ENCODE results near the gene ATP2B3. TPM values are rescaled to one million over a fixed set of nuclear protein-coding genes. Genes with fewer than 3 reads are reported as not detected.

ATP2B3 gene
- polyA plus RNA-seq, 1 experiment = 0.02 TPM

DNA sequence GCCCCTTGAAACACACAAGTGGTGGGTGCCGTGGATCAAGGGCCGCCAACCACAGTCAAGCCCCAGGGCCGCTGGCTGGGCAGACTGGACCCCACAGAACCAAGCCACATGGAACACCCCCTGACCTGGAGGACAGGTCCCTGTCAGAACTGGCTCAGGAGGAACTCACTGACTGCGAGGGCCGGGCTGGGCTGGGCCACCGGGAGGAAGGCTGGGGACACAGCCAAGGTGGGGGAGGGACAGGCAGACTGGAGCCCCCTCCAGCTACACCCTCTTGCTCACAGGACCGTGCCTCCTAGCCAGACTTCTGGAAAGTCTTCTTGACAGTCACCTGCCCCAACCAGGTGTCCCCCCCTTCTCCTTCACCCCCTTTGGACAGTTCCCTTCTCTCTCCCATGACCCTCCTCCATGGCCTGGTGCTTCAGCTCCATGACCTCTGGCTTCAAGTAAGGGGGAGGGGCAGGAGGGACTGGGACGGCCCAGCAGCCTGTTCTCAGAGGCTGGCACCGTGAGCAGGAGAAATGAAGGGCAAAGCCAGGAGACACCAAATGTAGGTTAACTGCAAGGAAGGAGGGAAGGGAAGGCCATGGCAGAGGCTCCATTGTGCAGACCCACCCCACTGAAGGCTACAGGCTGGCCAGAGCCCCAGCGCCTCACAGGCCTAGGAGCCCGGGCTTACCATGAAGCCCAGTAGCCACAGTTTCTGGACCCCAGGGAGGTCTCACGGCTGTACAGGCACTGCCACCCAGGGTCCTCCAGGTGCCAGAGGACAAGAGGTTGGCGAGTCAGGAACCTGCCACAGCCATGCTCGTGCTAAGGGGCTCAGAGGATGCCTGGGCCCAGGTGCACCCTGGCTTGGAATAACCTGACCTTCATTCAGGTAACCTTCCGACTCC, 107.0 kb downstream of the ATP2B3 start:
- Histone ChIP-seq H3K4me3 (ENCODE audit: low read depth, low read length) (no peak overlapping the region), H3K27me3 (ENCODE audit: control insufficient read depth, insufficient read depth, low read length) (peaks cover 2% of the 10 kb centered on the region; the same call in 1 of the 2 replicates), H3K36me3 (ENCODE audit: control insufficient read depth, insufficient read depth, low read length) (no peaks in the 10 kb centered on the region)
- TF ChIP-seq, protein P1, sequence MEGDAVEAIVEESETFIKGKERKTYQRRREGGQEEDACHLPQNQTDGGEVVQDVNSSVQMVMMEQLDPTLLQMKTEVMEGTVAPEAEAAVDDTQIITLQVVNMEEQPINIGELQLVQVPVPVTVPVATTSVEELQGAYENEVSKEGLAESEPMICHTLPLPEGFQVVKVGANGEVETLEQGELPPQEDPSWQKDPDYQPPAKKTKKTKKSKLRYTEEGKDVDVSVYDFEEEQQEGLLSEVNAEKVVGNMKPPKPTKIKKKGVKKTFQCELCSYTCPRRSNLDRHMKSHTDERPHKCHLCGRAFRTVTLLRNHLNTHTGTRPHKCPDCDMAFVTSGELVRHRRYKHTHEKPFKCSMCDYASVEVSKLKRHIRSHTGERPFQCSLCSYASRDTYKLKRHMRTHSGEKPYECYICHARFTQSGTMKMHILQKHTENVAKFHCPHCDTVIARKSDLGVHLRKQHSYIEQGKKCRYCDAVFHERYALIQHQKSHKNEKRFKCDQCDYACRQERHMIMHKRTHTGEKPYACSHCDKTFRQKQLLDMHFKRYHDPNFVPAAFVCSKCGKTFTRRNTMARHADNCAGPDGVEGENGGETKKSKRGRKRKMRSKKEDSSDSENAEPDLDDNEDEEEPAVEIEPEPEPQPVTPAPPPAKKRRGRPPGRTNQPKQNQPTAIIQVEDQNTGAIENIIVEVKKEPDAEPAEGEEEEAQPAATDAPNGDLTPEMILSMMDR (IDR thresholded peaks at IDR 0.05; ENCODE audit: insufficient read depth, low read depth, low read length) = no peak
- no peak for DNase-seq (ENCODE audit: low read depth)
- ChIA-PET POLR2A (no interaction called here), CTCF (interaction anchor here (0.9 kb wide), 1 partner anchor 15 kb away, joined by 3 read pairs; no protein-coding TSS in a partner anchor)

DNA sequence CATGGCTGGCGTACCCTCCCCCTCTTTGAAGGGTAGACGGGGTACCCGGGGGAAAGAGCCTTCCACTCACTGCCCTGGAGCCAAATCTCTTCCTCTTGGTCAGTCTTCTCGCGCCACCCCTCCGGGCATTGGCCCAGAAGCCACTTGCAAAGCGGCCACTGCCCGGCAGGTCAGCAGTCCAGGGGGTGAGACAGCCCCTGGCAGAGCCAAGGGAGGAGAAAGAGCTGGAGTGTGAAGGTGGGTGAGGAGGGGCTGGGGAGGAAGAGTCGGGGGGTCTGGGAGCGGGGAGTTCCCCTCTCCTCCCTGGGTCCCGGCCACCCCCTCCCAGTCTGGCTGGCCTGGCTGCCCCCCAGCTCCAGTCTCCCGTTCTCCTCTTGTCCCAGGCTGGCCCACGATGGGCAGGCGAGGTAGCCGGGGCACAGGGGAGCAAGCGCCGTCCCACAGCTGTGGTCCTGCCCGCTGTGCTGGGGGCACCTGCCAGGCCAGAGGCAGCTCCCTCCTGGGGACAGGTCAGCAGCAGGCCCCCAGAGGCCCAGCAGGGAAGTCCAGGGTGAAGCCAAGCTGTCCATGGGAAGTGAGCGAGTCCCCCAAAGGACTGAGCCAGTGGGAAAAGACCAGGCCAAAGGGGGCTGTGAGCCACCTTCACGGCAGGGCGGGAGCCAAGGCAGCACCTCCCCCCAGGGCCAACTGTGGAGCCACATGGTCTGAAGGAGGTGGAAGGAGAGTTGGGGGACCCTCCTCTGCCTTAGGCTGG, 108.0 kb downstream of the ATP2B3 start:
- no peak for DNase-seq (ENCODE audit: low read depth)
- ChIA-PET CTCF (interaction anchor here (0.9 kb wide), 1 partner anchor 16 kb away, joined by 3 read pairs; no protein-coding TSS in a partner anchor), POLR2A (no interaction called here)
- Histone ChIP-seq H3K27me3 (ENCODE audit: control insufficient read depth, insufficient read depth, low read length) (peaks cover 2% of the 10 kb centered on the region; the same call in 1 of the 2 replicates), H3K36me3 (ENCODE audit: control insufficient read depth, insufficient read depth, low read length) (no peaks in the 10 kb centered on the region), H3K4me3 (ENCODE audit: low read depth, low read length) (no peak overlapping the region)
- TF ChIP-seq, protein P1 (IDR thresholded peaks at IDR 0.05; ENCODE audit: insufficient read depth, low read depth, low read length) = no peak

DNA sequence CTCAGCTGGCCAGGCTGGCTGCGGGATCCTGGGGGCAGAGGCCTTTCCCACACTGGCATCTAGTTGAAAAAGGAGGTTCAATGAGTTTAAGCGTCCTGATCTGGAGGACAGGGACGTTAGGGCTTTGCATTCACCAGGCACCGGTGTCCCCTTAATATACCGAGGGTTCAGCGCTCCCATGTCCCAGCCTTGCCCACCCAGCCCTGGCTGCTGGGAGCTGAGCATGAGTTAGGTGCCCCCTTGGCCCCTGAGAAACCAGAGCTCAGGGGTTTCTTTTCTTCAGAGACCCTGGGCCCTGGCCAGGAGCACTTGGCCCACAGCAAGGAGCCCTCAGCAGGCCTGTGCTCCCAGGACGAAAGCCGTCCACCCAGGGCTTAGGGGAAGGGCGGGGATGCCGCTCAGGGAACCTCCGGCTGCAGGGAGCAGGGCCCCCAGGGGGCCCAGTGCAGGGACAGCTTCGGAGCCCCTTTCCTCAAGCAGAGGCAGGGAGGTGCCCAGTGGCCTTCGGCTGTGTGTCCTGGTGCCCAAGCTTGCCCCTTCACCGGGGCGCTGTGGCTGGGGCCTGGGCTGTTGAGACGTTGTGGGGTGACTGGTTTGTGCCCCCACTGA, 108.7 kb downstream of the ATP2B3 start:
- no peaks in the 10 kb centered on the region for H3K36me3 ChIP-seq (ENCODE audit: control insufficient read depth, insufficient read depth, low read length)
- DNase-seq (ENCODE audit: low read depth) = no peak
- ChIA-PET POLR2A (no interaction called here), CTCF (no interaction called here)
- H3K4me3 ChIP-seq (ENCODE audit: low read depth, low read length) = no peak overlapping the region
- peaks cover 2% of the 10 kb centered on the region; the same call in 1 of the 2 replicates for H3K27me3 ChIP-seq (ENCODE audit: control insufficient read depth, insufficient read depth, low read length)
- TF ChIP-seq, protein P1 (IDR thresholded peaks at IDR 0.05; ENCODE audit: insufficient read depth, low read depth, low read length) = no peak

DNA sequence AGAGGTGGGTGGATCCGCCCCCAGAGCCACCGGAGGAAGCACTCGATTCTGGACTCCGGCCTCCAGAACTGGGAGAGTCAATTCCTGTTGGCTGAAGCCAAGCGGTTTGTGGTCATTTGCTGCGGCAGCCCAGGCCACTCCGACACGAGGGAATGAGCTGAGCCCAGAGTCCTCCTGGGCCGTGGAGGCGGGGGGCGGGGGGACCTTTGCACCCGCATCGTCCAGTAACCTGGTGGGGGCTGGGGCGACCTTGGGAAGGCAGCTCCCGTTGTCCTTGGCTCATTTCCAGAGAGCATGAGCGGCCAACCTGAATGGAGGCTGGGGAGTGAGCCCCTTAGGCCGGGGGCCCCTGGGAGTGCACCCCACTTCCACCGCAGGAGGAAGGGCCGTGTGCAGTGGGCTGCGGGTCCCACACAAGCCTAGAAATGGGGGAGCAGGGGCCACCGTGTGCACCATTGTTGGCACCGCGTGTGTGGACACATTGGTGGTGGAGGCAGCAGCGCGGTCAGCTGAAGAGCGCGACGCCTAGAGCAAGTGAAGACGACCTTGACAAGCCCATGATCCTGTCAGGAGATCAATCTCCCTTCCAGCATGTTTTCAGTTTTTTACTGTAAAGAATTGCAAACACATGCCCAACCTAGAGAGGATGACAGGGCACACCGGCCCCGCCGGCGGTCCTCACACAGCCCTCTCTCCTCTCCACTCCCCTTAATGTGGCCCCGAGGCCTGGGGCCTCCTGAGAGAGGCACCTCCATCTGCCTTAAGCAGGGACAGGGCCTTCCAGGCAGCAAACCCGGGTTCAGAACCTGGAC, 109.6 kb downstream of the ATP2B3 start:
- TF ChIP-seq, protein P1 (IDR thresholded peaks at IDR 0.05; ENCODE audit: insufficient read depth, low read depth, low read length) = no peak
- Histone ChIP-seq H3K36me3 (ENCODE audit: control insufficient read depth, insufficient read depth, low read length) (no peaks in the 10 kb centered on the region), H3K4me3 (ENCODE audit: low read depth, low read length) (no peak overlapping the region), H3K27me3 (ENCODE audit: control insufficient read depth, insufficient read depth, low read length) (peaks cover 2% of the 10 kb centered on the region; the same call in 1 of the 2 replicates)
- ChIA-PET CTCF (no interaction called here), POLR2A (no interaction called here)
- no peak for DNase-seq (ENCODE audit: low read depth)
